HG02884 (cell line): ENCODE data around the gene UGT1A4.
"Not testable (repeated sequence)": the region's sequence is repeated elsewhere in the genome, so short reads cannot be mapped to it uniquely, and the experiment has no call there.

Source experiments
- ATAC-seq: cut with Tn5 transposase; IDR thresholded peaks from one replicate; pipeline ENCODE4 v1.9.1; 2021; ENCODE audit warnings: mild to moderate bottlenecking, moderate library complexity; ENCODE audit not compliant: unreplicated experiment

UGT1A4 gene

GRCh38 chr2:233699424-233700027 is 19.0 kb upstream of the UGT1A4 start:
- ATAC-seq, result no peak

GRCh38 chr2:233700028-233700635 is 18.4 kb upstream of the UGT1A4 start:
- no peak for ATAC-seq

- ATAC-seq, result not testable (repeated sequence)
Observed at GRCh38 chr2:233700842-233701241, 17.7 kb upstream of the UGT1A4 start.

GRCh38 chr2:233702238-233702637 is 16.3 kb upstream of the UGT1A4 start:
- ATAC-seq, result no peak

GRCh38 chr2:233705911-233706506 is 12.5 kb upstream of the UGT1A4 start:
- ATAC-seq, result no peak

GRCh38 chr2:233706720-233707119 is 11.8 kb upstream of the UGT1A4 start:
- no peak for ATAC-seq

GRCh38 chr2:233707940-233708644 is 10.4 kb upstream of the UGT1A4 start:
- ATAC-seq, result no peak

GRCh38 chr2:233708942-233709341 is 9.6 kb upstream of the UGT1A4 start:
- no peak for ATAC-seq

- peak; percentile 50 for ATAC-seq
Observed at GRCh38 chr2:233711312-233712008, 7.1 kb upstream of the UGT1A4 start.

- no peak for ATAC-seq
Observed at GRCh38 chr2:233712611-233713261, 5.8 kb upstream of the UGT1A4 start, which contains the start of gene UGT1A5. UGT1A5 (plus strand) TSS chr2:233712907; CDS start chr2:233712992, 85 bp downstream.

- ATAC-seq, result no peak
Observed at GRCh38 chr2:233713262-233713615, 5.3 kb upstream of the UGT1A4 start.

GRCh38 chr2:233714121-233714520 is 4.4 kb upstream of the UGT1A4 start:
- no peak for ATAC-seq

GRCh38 chr2:233728723-233729301 is 10.3 kb downstream of the UGT1A4 start, which contains the start of gene UGT1A3:
UGT1A3 (plus strand) TSS chr2:233729042; CDS start chr2:233729127, 85 bp downstream.
- no peak for ATAC-seq

- ATAC-seq, result not testable (repeated sequence)
Observed at GRCh38 chr2:233736868-233737653, 18.5 kb downstream of the UGT1A4 start.

- ATAC-seq, result no peak
Observed at GRCh38 chr2:233740870-233741269, 22.3 kb downstream of the UGT1A4 start.

- no peak for ATAC-seq
Observed at GRCh38 chr2:233743464-233744259, 25.1 kb downstream of the UGT1A4 start.

- no peak for ATAC-seq
Observed at GRCh38 chr2:233745073-233745755, 26.7 kb downstream of the UGT1A4 start.

- ATAC-seq, result not testable (repeated sequence)
Observed at GRCh38 chr2:233745838-233746237, 27.3 kb downstream of the UGT1A4 start.
